Central memory CD8-positive, alpha-beta T cell (primary cell): ENCODE results near the gene EMC1.

Experiments used
- ATAC-seq: fragments of 150-1000 bp; cut with Tn5 transposase; replicated peaks from 2 replicates; pipeline ENCODE4 v1.10.0; 2022; ENCODE audit warnings: mild to moderate bottlenecking, moderate FRiP score, moderate number of reproducible peaks; ENCODE audit not compliant: poor library complexity, severe bottlenecking; ENCODE audit errors: extremely low read depth
- DNase-seq, 2 donors: peaks; one replicate each; pipeline ENCODE4 v3.0.0; 2021; ENCODE audit warnings: low spot score in 2 of 2
- H3K27ac Mint-ChIP-seq: one replicate; pipeline ENCODE4 v1.8.0; 2022; ENCODE audit warnings: low read depth, mild to moderate bottlenecking, moderate library complexity, mixed read lengths
- H3K27me3 Mint-ChIP-seq: one replicate; pipeline ENCODE4 v1.8.0; 2022; ENCODE audit warnings: mixed read lengths
- H3K36me3 Mint-ChIP-seq: one replicate; pipeline ENCODE4 v1.8.0; 2022; ENCODE audit warnings: mild to moderate bottlenecking, moderate library complexity, mixed read lengths; ENCODE audit not compliant: insufficient read depth
- H3K4me1 Mint-ChIP-seq: one replicate; pipeline ENCODE4 v1.8.0; 2022; ENCODE audit warnings: mixed read lengths
- H3K4me3 Mint-ChIP-seq: one replicate; pipeline ENCODE4 v1.8.0; 2022; ENCODE audit warnings: mild to moderate bottlenecking, moderate library complexity, mixed read lengths
- H3K9me3 Mint-ChIP-seq: one replicate; pipeline ENCODE4 v1.8.0; 2022; ENCODE audit warnings: mixed read lengths

Gene EMC1

DNA sequence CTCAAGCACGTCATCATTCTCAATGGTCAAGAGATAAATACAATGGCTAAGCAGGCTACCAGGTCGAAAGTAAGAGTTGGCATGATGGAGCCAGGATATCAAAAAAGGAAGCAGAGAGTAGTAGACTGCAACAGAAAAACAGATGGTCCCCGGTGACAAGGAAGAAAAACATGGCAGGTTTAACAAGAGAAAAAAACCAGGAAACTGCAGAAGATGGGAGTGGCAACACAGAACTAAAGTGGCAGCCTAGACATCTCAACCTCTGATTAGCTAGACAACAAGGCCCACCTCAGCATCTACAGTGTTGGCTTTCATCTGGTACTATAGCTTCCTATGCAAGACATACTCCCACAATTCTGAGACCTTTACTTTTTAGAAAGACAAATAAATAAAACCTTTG lies 44.4 kb downstream of the EMC1 start:
- H3K36me3 Mint-ChIP-seq = peaks cover 13% of the 10 kb centered on the region
- peaks cover 69% of the 10 kb centered on the region for H3K4me1 Mint-ChIP-seq
- peak overlapping the region; percentile 37 for H3K4me3 Mint-ChIP-seq
- H3K27ac Mint-ChIP-seq = no peak overlapping the region
- no peaks in the 10 kb centered on the region for H3K27me3 Mint-ChIP-seq
- no peak for ATAC-seq
- no peaks in the 10 kb centered on the region for H3K9me3 Mint-ChIP-seq
- no peak for DNase-seq

DNA sequence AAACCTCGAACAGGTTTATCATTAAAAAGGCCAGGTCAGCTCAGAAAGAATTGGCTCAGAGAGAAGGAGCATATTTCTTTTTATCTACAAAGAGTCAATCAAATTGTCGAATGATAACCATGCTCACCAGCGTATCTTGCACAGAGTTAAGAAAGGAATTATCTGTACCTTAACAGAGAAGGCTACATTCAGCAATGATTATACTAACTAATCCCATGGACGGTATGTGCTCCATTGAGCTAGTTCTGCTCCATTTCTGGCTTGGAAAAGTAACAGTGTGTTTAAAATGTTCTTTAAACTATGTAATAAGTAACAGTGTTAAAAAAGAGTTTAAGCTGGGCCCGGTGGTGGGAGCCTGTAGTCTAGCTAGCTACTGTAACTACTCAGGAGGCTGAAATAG lies 45.5 kb downstream of the EMC1 start:
- H3K4me3 Mint-ChIP-seq = no peak overlapping the region
- no peaks in the 10 kb centered on the region for H3K9me3 Mint-ChIP-seq
- H3K27ac Mint-ChIP-seq = no peak overlapping the region
- peaks cover 64% of the 10 kb centered on the region for H3K4me1 Mint-ChIP-seq
- no peaks in the 10 kb centered on the region for H3K27me3 Mint-ChIP-seq
- DNase-seq (no peak), ATAC-seq (no peak)
- H3K36me3 Mint-ChIP-seq = peaks cover 16% of the 10 kb centered on the region

DNA sequence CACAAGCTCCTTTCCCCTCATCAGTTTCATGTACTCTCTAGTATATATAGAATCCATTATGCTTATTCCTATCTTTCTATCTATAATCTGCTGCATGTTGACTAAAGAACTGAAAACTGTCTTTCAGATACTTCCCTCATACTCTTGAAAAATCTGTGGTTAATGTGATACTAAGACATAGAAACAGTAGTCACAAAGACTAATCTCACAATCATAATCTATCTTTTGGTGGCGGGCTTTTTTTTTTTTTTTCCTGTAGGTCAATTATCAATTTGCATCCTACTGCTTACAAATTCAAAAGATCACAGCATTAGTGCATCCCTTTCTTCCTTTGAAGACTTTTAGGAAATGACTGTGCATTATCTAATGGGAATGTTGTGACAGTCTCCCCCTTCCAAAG lies 45.9 kb downstream of the EMC1 start:
- no peak overlapping the region for H3K4me3 Mint-ChIP-seq
- DNase-seq = no peak
- ATAC-seq = no peak
- H3K9me3 Mint-ChIP-seq = no peaks in the 10 kb centered on the region
- peaks cover 59% of the 10 kb centered on the region for H3K4me1 Mint-ChIP-seq
- no peaks in the 10 kb centered on the region for H3K27me3 Mint-ChIP-seq
- peaks cover 18% of the 10 kb centered on the region for H3K36me3 Mint-ChIP-seq
- H3K27ac Mint-ChIP-seq = no peak overlapping the region

DNA sequence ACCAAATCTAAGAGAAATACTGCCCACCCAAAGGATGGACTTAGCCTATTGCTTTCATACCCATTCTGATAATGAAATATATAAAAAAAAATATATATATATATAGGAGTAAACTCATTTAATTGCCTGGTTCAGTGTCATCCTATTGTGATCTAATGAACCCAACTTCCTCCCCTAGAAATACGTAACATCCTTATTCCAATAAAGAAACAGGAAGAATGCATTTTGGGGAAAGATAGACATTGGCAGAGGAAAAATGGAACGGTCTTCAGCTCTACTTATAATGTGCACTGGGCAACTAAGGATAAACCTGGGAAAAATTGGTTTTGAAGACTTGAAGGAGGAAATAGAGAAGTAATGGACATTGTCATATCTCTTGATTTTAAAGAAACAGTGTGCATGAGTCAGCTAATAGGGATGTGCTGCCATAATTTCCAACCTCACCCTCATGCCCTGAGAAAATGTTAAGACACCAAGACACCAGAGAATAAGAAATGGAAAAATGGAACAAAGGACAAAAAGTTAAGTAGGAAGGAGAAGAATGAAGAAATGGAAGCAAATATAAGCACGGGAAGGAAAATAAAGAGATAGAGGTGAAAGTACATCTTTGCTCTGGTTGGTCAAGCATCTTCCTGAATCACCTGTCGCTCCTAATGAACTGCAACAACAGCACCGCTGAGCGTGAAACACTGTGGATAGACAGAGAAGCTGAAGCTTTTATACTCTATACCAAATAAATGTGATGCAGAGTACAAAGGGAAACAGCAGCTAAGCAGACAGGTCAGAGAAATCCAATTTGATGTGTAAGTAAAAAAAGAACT lies 46.7 kb downstream of the EMC1 start:
- ATAC-seq = no peak
- DNase-seq = no peak
- Mint-ChIP-seq H3K27me3 (no peaks in the 10 kb centered on the region), H3K4me3 (no peak overlapping the region), H3K9me3 (no peaks in the 10 kb centered on the region), H3K4me1 (peaks cover 55% of the 10 kb centered on the region), H3K36me3 (peaks cover 20% of the 10 kb centered on the region), H3K27ac (peak overlapping the region; percentile 17)

DNA sequence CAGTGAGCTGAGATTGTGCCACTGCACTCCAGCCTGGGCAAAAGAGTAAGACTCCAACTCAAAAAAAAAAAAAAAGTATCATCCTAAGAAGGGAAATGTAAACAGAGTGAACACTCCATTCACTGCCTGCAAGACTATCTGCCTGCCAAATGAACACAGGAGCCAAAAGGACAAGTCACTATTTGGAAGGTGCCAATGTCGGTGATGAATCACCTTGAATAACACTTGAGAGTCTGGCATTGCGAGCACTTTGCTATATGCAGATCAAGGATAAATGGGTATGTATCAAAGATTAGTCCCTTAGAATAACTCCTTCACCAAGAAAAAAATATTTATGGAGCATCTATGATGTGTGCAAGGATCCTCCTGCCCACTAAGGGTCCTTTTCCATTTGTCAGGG lies 47.9 kb downstream of the EMC1 start:
- no peak for DNase-seq
- ATAC-seq = no peak
- Mint-ChIP-seq H3K9me3 (no peaks in the 10 kb centered on the region), H3K4me3 (no peak overlapping the region), H3K27ac (no peak overlapping the region), H3K4me1 (peaks cover 48% of the 10 kb centered on the region), H3K36me3 (peaks cover 25% of the 10 kb centered on the region), H3K27me3 (no peaks in the 10 kb centered on the region)

DNA sequence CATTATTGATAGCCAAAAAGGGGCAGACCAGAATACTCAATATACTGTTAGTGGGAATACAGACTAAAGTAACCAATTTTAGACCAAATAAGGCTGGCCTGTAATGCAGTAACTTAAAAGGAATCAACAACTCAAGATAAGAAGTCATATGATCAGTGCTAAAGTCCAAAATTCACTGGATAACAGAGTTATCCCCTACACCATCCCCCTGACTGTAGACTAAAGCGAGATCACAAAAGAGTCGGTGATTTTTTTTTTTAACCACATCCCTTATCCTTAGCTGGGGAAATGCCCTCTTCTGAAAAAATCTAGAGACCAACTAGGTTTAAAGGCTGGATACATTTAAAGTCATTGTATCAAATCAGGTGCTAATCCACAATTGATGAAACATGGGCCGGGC lies 48.9 kb downstream of the EMC1 start:
- DNase-seq (no peak), ATAC-seq (no peak)
- Mint-ChIP-seq H3K4me1 (peaks cover 43% of the 10 kb centered on the region), H3K9me3 (no peaks in the 10 kb centered on the region), H3K27me3 (no peaks in the 10 kb centered on the region), H3K36me3 (peaks cover 33% of the 10 kb centered on the region), H3K27ac (no peak overlapping the region), H3K4me3 (no peak overlapping the region)

DNA sequence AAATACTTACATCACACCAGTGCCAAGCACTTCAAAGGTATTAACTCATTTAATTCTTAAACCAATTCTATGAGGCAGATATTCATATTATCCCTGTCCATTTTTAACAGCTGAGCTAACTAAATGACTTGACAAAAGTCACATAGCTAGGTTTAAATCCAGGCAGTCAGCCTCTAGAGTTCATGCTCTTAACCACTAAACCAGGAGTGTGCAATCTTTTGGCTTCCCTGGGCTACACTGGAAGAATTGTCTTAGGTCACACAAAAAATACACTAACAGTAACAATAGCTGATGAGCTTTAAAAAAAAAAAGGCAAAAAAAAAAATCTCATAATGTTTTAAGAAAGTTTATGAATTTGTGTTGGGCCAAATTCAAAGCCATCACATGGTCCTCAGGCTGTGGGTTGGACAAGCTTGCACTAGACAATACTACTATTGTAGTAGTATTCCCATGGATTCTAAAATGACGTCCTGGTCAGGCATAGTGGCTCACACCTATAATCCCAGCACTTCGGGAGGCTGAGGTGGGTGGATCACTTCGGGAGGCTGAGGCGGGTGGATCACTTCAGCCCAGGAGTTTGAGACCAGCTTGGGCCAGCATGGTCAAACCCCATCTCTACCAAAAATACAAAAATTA lies 51.2 kb downstream of the EMC1 start:
- DNase-seq (no peak), ATAC-seq (no peak)
- Mint-ChIP-seq H3K9me3 (no peaks in the 10 kb centered on the region), H3K36me3 (peaks cover 53% of the 10 kb centered on the region), H3K27ac (no peak overlapping the region), H3K4me1 (peaks cover 28% of the 10 kb centered on the region), H3K4me3 (no peak overlapping the region), H3K27me3 (no peaks in the 10 kb centered on the region)

DNA sequence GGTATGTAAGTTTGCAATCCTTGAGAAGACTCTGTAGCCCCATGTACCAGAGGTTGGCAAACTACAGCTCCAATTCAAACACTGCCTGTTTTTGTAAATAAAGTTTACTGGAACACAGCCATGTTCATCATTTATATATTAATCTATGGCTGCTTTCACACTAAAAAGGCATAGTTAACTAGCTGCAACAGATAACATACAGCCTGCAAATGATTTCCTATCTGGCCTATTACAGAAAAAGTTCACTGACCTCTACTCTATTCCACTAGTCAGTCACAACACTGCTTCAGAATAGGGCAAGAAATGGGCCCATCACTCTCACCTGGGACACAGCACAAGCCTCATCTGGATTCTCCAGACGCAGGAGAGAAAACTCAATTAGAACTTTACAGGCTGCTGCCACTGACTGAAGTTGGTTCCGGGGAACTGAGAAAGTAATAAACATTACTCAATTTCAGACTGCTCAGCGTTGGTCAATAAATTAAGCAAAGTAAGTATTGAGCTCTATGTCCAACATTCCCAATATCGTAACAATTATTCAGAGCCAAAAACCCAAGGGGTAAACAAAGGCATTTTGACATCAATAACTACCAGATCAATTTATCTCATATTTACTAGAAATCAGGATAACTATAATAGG lies 51.9 kb downstream of the EMC1 start:
- no peaks in the 10 kb centered on the region for H3K27me3 Mint-ChIP-seq
- DNase-seq (no peak), ATAC-seq (no peak)
- no peak overlapping the region for H3K27ac Mint-ChIP-seq
- peaks cover 22% of the 10 kb centered on the region for H3K4me1 Mint-ChIP-seq
- H3K9me3 Mint-ChIP-seq = no peaks in the 10 kb centered on the region
- H3K36me3 Mint-ChIP-seq = peaks cover 57% of the 10 kb centered on the region
- H3K4me3 Mint-ChIP-seq = no peak overlapping the region

DNA sequence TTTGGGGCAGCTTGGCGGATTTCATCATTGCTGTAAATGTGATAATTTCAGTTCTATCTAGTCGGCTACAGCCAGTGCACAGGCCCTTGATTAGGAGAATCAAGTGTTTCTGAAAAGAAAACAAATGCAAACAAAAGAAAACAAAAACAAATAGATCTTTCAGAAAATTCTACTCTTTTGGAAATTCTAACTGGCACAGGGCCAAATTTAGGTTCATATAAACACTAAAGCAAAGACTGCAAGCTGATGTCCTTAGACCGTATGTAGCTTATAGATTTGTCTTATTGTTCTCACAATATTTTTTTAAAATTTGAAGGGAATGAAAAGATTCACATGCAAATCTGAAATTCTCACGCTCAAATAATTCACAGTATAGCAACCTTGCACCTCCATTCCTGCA lies 52.5 kb downstream of the EMC1 start:
- ATAC-seq = no peak
- H3K4me3 Mint-ChIP-seq = no peak overlapping the region
- H3K27ac Mint-ChIP-seq = no peak overlapping the region
- peaks cover 16% of the 10 kb centered on the region for H3K4me1 Mint-ChIP-seq
- no peaks in the 10 kb centered on the region for H3K27me3 Mint-ChIP-seq
- DNase-seq = no peak
- peaks cover 59% of the 10 kb centered on the region for H3K36me3 Mint-ChIP-seq
- H3K9me3 Mint-ChIP-seq = no peaks in the 10 kb centered on the region

DNA sequence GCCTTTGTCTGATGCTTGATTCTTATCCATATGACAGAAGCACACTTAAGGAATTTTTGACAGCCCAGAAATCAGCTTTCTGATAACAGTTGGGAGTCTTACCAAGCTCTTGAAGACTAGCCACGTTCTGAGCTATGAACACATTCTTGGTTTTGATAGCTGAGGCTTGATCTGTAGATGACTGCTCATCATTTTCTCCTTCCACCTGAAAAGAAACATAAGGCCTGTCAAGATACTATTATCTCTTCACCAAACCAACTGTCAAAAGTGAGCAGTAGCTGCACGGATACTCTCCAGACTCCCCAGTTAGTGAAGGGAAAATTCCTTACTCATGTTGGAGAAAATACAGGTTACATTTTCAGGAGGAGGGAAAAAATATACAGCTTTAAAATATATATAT lies 53.5 kb downstream of the EMC1 start:
- H3K36me3 Mint-ChIP-seq = peaks cover 68% of the 10 kb centered on the region
- peaks cover 10% of the 10 kb centered on the region for H3K4me1 Mint-ChIP-seq
- H3K4me3 Mint-ChIP-seq = no peak overlapping the region
- H3K9me3 Mint-ChIP-seq = no peaks in the 10 kb centered on the region
- no peaks in the 10 kb centered on the region for H3K27me3 Mint-ChIP-seq
- H3K27ac Mint-ChIP-seq = no peak overlapping the region
- DNase-seq = no peak
- no peak for ATAC-seq

DNA sequence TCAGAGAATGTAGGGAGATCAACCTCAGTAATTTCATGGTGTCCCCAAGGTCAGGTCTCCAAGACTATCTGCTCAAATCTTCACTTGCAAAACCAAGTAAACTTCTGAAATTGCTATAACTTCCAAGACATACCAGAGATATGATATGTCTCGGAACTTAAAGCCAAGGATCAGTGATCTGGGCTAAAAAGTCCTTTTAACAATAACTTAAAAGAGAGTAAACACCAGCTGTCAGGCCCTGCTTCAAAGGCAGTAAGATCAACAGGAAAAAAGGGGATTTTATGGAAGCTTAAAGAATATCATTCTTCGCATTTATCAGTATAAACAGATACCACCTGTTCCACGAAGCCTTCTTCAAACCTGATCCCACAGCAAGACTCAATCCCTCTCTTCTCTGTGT lies 55.0 kb downstream of the EMC1 start:
- peaks cover 78% of the 10 kb centered on the region for H3K36me3 Mint-ChIP-seq
- H3K27me3 Mint-ChIP-seq = no peaks in the 10 kb centered on the region
- no peaks in the 10 kb centered on the region for H3K4me1 Mint-ChIP-seq
- no peaks in the 10 kb centered on the region for H3K9me3 Mint-ChIP-seq
- ATAC-seq (no peak), DNase-seq (no peak)
- H3K4me3 Mint-ChIP-seq = no peak overlapping the region
- no peak overlapping the region for H3K27ac Mint-ChIP-seq

DNA sequence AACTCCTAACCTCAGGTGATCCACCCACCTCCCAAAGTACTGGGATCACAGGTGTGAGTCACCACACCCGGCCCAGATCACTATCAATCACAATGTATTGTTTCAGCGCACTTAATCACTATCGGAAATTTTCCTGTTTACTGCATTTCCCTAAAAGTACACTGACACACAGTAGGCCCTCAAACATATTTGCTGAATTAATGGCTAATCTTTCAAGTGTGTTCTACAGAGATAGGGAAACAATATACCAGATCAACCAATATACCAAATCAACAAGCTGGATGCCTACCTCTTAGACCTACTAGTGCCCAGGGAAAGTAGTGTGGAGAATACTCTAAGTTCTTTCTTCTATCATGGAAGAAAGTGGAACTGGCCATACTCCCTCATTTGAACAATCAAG lies 58.3 kb downstream of the EMC1 start:
- no peak for DNase-seq
- Mint-ChIP-seq H3K27me3 (no peaks in the 10 kb centered on the region), H3K9me3 (no peaks in the 10 kb centered on the region), H3K36me3 (peaks cover 69% of the 10 kb centered on the region), H3K4me3 (no peak overlapping the region), H3K27ac (no peak overlapping the region), H3K4me1 (no peaks in the 10 kb centered on the region)
- ATAC-seq = no peak

DNA sequence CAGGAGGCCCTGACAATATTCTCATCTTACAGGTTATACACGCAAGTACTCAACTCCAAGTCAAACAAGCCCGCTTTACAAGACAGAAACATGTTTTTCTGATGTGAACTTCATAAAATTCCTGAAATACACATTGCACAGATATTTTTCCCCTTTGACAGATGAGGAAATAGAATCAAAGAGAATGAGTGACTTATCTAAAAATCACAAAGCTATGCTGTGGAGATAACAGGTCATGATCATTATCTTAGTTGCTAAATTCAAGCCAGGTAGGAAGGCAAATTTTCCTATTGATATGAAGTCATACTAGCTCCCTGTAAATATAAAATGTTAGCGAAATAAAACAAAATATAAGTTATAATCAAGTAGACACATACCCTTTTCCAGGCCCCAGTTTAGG lies 59.5 kb downstream of the EMC1 start:
- DNase-seq (no peak), ATAC-seq (no peak)
- Mint-ChIP-seq H3K4me3 (no peak overlapping the region), H3K9me3 (no peaks in the 10 kb centered on the region), H3K27ac (no peak overlapping the region), H3K4me1 (no peaks in the 10 kb centered on the region), H3K36me3 (peaks cover 66% of the 10 kb centered on the region), H3K27me3 (no peaks in the 10 kb centered on the region)
